Caco-2 (cell line): ENCODE data around the gene CTNND2. TPM values are rescaled to one million over a fixed set of nuclear protein-coding genes. Genes with fewer than 3 reads are reported as not detected.

ENCODE experiments used
- BruUV-seq: library from RNA; stranded (reverse); fragments of 400-500 nt; replicated peaks from 2 replicates; lab custom pipeline; 2021; lab: Mats Ljungman, UMichigan
- CTCF ChIA-PET: fragments of 300-600 bp; sonication (Branson Sonifier 250); formaldehyde crosslinking; loops from one replicate; lab custom pipeline; 2022; ENCODE audit warnings: antibody characterized with exemption; lab: Charles Lee
- POLR2A ChIA-PET: fragments of 300-600 bp; sonication (Branson Sonifier 250); formaldehyde crosslinking; loops from one replicate; lab custom pipeline; 2022; ENCODE audit warnings: antibody characterized with exemption; lab: Charles Lee
- DNase-seq, 2 experiments: peaks; one replicate each; pipeline versions ENCODE4 v3.0.0 to v3.0.0-alpha.2; 2020 to 2022
- H3K27me3 ChIP-seq: replicated peaks from 2 replicates; pipeline ENCODE4 v1.6.0; 2011; ENCODE audit warnings: low read length; ENCODE audit not compliant: control insufficient read depth, insufficient read depth
- H3K36me3 ChIP-seq: 2 replicates; pipeline ENCODE4 v1.5.1; 2011; ENCODE audit warnings: low read length; ENCODE audit not compliant: control insufficient read depth, insufficient read depth
- H3K4me1 ChIP-seq: fragments of 250-450 bp; sonication (Bioruptor Pico); 2 replicates; pipeline ENCODE4 v1.5.1; 2020; ENCODE audit warnings: mild to moderate bottlenecking
- H3K4me3 ChIP-seq: 2 replicates; pipeline ENCODE4 v1.5.1; 2011; ENCODE audit warnings: low read depth, mild to moderate bottlenecking, control low read depth, low read length
- H3K9me3 ChIP-seq: fragments of 250-450 bp; sonication (Bioruptor Pico); 2 replicates; pipeline ENCODE4 v1.5.1; 2020; ENCODE audit warnings: mild to moderate bottlenecking, moderate library complexity
- H3K27ac Mint-ChIP-seq: one replicate; pipeline ENCODE4 v1.8.0; 2022; ENCODE audit warnings: mixed read lengths; ENCODE audit not compliant: unreplicated experiment
- H3K27me3 Mint-ChIP-seq: one replicate; pipeline ENCODE4 v1.8.0; 2022; ENCODE audit warnings: mixed read lengths; ENCODE audit not compliant: insufficient read depth, unreplicated experiment
- H3K36me3 Mint-ChIP-seq: one replicate; pipeline ENCODE4 v1.8.0; 2022; ENCODE audit warnings: mild to moderate bottlenecking, mixed read lengths; ENCODE audit not compliant: insufficient read depth, unreplicated experiment
- H3K4me1 Mint-ChIP-seq: one replicate; pipeline ENCODE4 v1.8.0; 2022; ENCODE audit warnings: low read depth, mixed read lengths; ENCODE audit not compliant: unreplicated experiment
- H3K4me3 Mint-ChIP-seq: one replicate; pipeline ENCODE4 v1.8.0; 2022; ENCODE audit warnings: mild to moderate bottlenecking, moderate library complexity, mixed read lengths; ENCODE audit not compliant: unreplicated experiment
- H3K9me3 Mint-ChIP-seq: one replicate; pipeline ENCODE4 v1.8.0; 2022; ENCODE audit warnings: mixed read lengths; ENCODE audit not compliant: unreplicated experiment
- intact Hi-C: fragments of 100-400 bp; cut with micrococcal nuclease; formaldehyde crosslinking; loops from one replicate; pipeline ENCODE4 v1.10.0; 2022; ENCODE audit not compliant: unreplicated experiment
- total RNA-seq: library from RNA; stranded (reverse); gene quantifications from 2 replicates; pipeline ENCODE4 v1.2.3, GENCODE V29; 2022
- TF ChIP-seq, protein P1 (sequence below), 2 experiments: fragments of 200-600 bp in 1 of 2; IDR thresholded peaks; 1 replicate in 1 of 2; 2 replicates in 1 of 2; pipeline versions ENCODE4 v1.5.1 to v1.8.0; 2011 to 2022; ENCODE audit warnings: antibody characterized with exemption in 1 of 2, control low read depth in 1 of 2, inconsistent platforms in 1 of 2, low read depth in 1 of 2, low read length in 1 of 2, mild to moderate bottlenecking in 1 of 2, moderate library complexity in 1 of 2; ENCODE audit not compliant: insufficient read depth in 1 of 2, severe bottlenecking in 1 of 2, unreplicated experiment in 1 of 2

CTNND2 gene
- total RNA-seq, 1 experiment from 2014 or later, result 0.32 TPM

DNA sequence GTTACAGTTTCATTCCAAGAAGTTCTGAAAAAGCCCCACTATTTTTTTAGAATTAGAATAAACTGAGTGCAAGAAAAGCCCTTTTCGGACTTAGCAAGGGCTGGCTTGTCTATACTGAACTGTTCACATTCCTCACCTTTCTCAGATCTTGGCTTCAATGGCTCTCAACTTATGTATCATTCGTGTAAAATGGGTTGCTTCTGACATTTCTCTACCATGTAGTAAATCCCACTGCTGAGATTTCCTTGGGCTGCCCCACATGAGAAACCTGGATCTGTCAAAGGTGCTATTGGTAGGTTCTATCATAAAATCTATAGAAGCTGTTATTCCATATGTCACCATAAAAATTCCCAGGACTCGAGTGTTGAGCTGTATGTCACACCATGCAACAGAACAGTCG, 454.3 kb downstream of the CTNND2 start:
- Mint-ChIP-seq H3K9me3 (no peaks in the 10 kb centered on the region), H3K4me3 (no peak overlapping the region), H3K27ac (no peak overlapping the region), H3K27me3 (no peaks in the 10 kb centered on the region), H3K36me3 (no peaks in the 10 kb centered on the region), H3K4me1 (no peaks in the 10 kb centered on the region)
- Histone ChIP-seq H3K27me3 (no peaks in the 10 kb centered on the region), H3K4me1 (no peaks in the 10 kb centered on the region), H3K36me3 (no peaks in the 10 kb centered on the region), H3K9me3 (no peaks in the 10 kb centered on the region), H3K4me3 (no peak overlapping the region)
- DNase-seq, result no peak
- intact Hi-C loops, result no loop called here
- no TSS peak for BruUV-seq
- CTCF ChIA-PET, result no interaction called here
- TF ChIP-seq, protein P1, sequence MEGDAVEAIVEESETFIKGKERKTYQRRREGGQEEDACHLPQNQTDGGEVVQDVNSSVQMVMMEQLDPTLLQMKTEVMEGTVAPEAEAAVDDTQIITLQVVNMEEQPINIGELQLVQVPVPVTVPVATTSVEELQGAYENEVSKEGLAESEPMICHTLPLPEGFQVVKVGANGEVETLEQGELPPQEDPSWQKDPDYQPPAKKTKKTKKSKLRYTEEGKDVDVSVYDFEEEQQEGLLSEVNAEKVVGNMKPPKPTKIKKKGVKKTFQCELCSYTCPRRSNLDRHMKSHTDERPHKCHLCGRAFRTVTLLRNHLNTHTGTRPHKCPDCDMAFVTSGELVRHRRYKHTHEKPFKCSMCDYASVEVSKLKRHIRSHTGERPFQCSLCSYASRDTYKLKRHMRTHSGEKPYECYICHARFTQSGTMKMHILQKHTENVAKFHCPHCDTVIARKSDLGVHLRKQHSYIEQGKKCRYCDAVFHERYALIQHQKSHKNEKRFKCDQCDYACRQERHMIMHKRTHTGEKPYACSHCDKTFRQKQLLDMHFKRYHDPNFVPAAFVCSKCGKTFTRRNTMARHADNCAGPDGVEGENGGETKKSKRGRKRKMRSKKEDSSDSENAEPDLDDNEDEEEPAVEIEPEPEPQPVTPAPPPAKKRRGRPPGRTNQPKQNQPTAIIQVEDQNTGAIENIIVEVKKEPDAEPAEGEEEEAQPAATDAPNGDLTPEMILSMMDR (IDR thresholded peaks at IDR 0.05; ENCODE audit: insufficient read depth in 1 of 2, low read depth in 1 of 2, low read length in 1 of 2, severe bottlenecking in 1 of 2, unreplicated experiment in 1 of 2), result no peak
- POLR2A ChIA-PET, result no interaction called here

- H3K9me3 ChIP-seq, result no peaks in the 10 kb centered on the region
- DNase-seq, result no peak
- Mint-ChIP-seq H3K9me3 (no peaks in the 10 kb centered on the region), H3K4me3 (no peak overlapping the region), H3K4me1 (no peaks in the 10 kb centered on the region), H3K27ac (no peak overlapping the region), H3K36me3 (no peaks in the 10 kb centered on the region), H3K27me3 (no peaks in the 10 kb centered on the region)
- H3K36me3 ChIP-seq, result no peaks in the 10 kb centered on the region
- intact Hi-C loops, result no loop called here
- no peaks in the 10 kb centered on the region for H3K4me1 ChIP-seq
- H3K4me3 ChIP-seq, result no peak overlapping the region
- CTCF ChIA-PET, result no interaction called here
- no peaks in the 10 kb centered on the region for H3K27me3 ChIP-seq
- POLR2A ChIA-PET, result no interaction called here
- no TSS peak for BruUV-seq
- TF ChIP-seq, protein P1 (IDR thresholded peaks at IDR 0.05; ENCODE audit: insufficient read depth in 1 of 2, low read depth in 1 of 2, low read length in 1 of 2, severe bottlenecking in 1 of 2, unreplicated experiment in 1 of 2), result no peak
These were observed 455.0 kb downstream of the CTNND2 start for GRCh38 chr5:11449217-11449616.

- H3K27me3 Mint-ChIP-seq, result no peaks in the 10 kb centered on the region
- Histone ChIP-seq H3K27me3 (no peaks in the 10 kb centered on the region), H3K36me3 (no peaks in the 10 kb centered on the region), H3K4me1 (no peaks in the 10 kb centered on the region), H3K4me3 (no peak overlapping the region), H3K9me3 (no peaks in the 10 kb centered on the region)
- CTCF ChIA-PET, result no interaction called here
- TF ChIP-seq, protein P1 (IDR thresholded peaks at IDR 0.05; ENCODE audit: insufficient read depth in 1 of 2, low read depth in 1 of 2, low read length in 1 of 2, severe bottlenecking in 1 of 2, unreplicated experiment in 1 of 2), result no peak
- H3K36me3 Mint-ChIP-seq, result no peaks in the 10 kb centered on the region
- BruUV-seq, result no TSS peak
- H3K4me1 Mint-ChIP-seq, result no peaks in the 10 kb centered on the region
- intact Hi-C loops, result no loop called here
- DNase-seq, result no peak
- POLR2A ChIA-PET, result no interaction called here
- H3K27ac Mint-ChIP-seq, result no peak overlapping the region
- H3K9me3 Mint-ChIP-seq, result no peaks in the 10 kb centered on the region
- no peak overlapping the region for H3K4me3 Mint-ChIP-seq
These were observed 460.4 kb downstream of the CTNND2 start for GRCh38 chr5:11443831-11444230.
